Stimulated activated CD4-positive, alpha-beta T cell treated with anti-CD3 and anti-CD28 coated beads, Interleukin-12 subunit alpha, Interleukin-12 subunit beta, amount 100 ng/mL, for 24 hours (primary cell): ENCODE results near the gene SRRM4.
A peak's percentile ranks its signal among the peaks of the same experiment; 100 is the strongest.

ENCODE experiments used
- DNase-seq, 2 experiments: peaks; one replicate each; pipeline ENCODE4 v3.0.0-alpha.2; 2020; ENCODE audit warnings: low read depth in 2 of 2

Gene SRRM4, protein sequence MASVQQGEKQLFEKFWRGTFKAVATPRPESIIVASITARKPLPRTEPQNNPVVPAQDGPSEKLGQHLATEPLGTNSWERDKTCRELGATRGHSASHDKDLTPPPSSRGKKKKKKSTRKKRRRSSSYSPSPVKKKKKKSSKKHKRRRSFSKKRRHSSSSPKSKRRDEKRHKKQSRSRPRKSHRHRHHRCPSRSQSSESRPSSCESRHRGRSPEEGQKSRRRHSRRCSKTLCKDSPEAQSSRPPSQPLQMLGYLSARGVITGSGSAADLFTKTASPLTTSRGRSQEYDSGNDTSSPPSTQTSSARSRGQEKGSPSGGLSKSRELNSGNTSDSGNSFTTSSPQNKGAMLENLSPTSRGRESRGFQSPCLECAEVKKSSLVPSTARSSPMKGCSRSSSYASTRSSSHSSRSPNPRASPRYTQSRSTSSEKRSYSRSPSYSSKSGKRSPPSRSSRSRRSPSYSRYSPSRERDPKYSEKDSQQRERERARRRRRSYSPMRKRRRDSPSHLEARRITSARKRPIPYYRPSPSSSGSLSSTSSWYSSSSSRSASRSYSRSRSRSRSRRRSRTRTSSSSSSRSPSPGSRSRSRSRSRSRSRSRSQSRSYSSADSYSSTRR

DNA sequence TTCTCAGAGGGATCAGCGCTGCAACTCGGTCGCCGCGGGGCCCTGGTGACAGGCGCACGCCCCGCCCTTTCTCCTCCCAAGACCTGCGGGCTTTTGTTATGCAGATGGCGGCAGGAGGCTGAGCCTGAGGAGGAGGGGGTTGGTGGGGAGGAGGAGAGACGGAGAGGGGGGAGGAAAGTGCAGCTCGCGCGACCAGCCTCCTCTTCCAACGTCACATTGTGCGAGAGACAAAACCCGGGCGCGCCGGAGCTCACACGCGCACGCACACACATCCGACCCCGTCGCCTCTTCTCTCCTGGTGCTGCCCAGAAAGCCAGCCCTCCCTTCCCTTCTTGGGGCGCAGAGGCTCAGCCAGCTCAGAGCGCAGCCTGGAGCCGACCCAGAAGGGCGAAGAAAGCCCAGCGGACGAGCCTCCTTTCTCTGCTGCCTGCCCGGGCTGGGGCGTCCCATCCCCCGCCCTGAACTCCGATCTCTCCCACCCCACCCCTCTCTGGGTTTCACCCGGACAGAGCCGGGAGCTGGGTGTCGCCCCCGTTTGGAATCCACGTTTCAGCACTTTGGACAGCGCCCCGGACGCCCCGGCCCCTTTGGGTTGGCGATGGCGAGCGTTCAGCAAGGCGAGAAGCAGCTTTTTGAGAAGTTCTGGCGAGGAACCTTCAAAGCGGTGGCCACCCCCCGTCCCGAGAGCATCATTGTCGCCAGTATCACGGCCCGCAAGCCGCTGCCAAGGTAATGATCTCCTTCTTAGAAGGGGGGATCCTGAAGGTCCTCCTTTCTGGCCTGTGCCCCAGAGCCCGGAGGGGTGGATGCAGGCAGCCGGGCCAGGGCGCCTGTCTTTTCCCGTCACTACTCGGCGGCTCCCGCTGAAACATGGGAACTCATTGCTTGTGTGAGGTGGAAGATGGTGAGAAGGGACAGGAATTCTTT, at the start of gene SRRM4:
TSS of gene SRRM4 (plus strand) at position 257 of the 927 bp plus-strand sequence. CDS start at position 599, 342 bp downstream.
- DNase-seq, result no peak

GRCh38 chr12:118946256-118946655, 35.1 kb upstream of the SRRM4 start:
- no peak for DNase-seq

GRCh38 chr12:118958520-118958919, 22.8 kb upstream of the SRRM4 start:
- no peak for DNase-seq

GRCh38 chr12:118959348-118959747, 22.0 kb upstream of the SRRM4 start:
- no peak for DNase-seq

DNA sequence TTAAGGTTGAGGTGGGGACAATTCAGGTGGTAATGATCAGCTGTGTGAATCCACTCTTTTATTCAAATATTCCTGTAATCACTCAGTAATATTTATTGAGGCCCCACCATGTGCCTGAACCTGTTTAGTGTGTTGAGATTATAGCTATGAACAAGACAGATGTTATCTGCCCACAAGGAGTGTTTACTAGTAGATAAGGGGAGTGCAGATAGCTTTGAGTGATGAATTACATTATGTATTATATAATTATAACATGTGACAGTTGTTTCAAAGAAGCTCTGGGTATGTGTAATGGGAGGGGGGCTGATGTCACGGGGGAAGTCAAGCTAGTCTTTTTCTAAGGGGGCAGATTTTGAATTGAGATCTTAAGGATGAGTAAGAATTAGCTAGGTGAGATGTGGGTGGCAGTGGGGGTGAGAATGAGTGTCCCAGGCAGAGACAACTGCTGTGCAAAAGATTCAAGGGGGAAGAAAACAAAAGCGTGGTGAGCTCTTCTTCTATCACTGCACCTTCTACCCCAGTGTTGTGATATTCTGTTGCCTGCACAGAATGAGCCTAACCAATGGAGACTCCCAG, 21.3 kb upstream of the SRRM4 start:
- DNase-seq, result no peak

DNA sequence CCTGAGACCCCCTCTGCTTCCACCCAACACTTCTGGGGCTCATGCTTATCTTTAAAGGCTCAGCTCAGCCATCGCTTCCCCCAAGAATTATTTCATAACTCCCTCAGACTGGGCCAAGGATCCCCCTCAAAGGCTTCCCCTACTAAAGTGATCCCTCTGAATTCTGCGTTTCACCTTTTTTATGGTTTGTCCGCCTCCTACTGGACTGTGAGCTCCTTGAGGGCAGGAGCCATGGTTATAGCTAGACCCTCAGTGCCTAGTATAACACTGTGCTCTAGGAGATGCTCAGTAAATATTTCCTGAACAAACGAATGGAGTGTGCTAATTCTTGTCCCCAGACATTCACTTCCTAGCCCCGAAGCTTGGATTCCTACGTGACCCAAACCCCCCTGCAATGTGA, 20.5 kb upstream of the SRRM4 start:
- no peak for DNase-seq

DNA sequence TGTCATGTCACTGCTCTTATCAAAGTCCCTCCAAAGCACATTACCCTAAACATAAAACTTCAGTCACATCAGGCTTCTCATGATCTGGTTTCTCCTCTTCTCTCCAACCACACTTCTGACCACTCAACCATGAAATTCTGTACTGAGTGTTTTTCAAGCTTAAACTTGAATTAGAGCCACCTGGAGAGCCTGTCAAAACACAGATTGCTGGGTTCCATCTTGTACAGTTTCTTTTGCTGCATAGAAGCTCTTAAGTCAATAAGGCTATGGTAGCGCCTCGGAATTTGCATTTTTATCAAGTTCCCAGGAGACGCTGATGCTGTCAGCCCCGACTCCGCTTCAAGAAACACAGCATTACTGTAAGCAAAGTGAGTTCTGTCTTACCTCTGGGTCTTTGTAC, 16.4 kb upstream of the SRRM4 start:
- no peak for DNase-seq

GRCh38 chr12:118970856-118971255, 10.5 kb upstream of the SRRM4 start:
- no peak for DNase-seq

DNA sequence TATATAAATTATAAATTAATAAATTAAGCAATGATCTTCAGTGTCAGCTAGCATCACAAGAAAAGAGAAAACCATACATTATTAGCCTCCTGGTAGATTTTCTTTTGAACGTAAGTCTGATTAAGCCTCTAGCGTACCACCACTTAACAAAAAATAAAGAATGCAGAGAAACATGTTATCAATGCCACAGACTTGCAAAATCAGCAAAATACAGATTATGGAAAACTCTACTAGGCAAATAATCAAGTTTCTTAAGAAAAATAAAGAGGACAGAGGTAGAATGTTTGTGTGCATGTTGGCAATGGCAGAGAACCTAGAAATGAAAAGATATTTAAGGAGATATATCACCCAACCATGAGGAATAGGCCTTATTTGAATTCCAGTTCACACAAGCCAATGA, 8.4 kb upstream of the SRRM4 start:
- DNase-seq, result no peak

DNA sequence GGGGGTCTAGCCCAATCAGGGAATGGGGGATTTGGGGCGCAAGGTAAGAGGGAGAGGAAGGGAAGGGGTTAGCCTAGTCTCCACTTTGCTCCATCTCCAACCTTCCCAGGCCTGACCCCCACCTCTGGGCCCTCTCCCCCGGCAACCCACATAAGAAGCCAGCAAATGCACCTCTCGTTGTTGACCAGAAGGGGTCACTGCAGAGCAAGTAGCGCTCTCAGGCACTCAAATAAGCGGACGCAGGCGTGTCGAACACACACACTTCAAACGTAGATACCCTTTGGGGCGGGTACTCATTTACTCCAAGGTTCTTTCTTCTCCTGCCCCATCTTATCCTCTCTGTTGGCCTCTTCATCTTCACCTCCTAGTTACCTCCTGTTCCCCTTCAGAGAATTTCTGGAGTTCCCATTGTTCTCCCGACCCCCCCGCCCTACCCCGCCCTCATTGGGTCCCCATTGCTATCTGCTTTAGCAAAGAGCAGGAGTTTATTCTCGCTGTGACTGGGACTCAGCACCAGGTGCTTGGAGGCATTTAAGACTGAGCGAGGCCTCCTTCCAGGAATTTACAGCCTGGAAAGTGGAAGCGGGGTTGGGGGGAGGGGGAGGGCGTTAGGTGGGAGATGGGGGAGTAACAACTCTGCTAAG, 1.5 kb upstream of the SRRM4 start:
- peak in 1 of 2 experiments; percentile 8 for DNase-seq

DNA sequence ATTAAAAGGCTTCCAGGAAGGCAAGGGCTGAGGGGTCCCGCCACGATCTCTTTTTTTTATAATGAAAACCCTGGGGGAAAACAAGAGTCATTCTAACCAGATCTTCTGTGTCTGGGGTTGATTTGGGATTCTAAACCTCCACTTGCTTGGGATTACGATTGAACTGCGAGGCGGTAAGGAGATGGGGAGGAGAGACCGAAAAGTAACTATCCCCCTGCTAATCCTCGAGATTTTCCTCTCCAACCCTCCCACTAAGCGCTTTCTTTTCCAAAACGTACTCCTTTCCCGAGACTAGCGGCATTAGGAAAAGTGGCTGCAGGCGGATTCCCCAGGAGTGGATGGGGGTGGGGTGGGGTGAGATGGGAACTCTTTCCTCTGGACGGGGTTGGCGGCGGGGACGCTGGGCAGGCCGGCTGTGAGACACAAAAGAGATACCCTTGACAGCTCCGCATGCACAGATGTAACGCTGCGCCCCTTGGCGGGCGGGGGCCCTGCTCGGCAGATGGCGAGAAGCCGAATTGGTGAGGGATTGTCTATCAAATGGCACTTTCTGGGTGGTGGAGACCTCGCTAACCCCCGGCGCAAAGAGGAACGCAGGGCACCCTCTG, 830 bp upstream of the SRRM4 start:
- no peak for DNase-seq

DNA sequence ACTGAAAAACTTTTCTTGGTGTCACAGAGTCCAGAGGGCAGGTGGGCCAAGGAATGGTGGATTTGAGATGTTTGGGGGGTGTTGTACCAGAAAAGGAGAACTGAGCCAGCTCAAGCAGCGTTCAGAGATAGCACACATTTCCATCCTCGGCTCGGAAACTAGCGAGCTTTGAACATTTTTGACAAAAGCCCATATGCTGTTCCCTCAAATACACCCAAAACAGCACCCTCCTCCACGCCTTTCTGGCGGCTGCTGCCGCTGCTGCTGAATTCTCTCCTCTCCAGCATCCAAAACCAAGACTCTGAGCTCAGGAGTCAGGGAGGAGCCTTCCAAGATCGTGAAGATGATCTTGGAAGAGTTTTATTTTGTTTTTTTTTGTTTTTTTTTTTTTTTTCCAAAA, 961 bp downstream of the SRRM4 start:
- DNase-seq, result no peak

DNA sequence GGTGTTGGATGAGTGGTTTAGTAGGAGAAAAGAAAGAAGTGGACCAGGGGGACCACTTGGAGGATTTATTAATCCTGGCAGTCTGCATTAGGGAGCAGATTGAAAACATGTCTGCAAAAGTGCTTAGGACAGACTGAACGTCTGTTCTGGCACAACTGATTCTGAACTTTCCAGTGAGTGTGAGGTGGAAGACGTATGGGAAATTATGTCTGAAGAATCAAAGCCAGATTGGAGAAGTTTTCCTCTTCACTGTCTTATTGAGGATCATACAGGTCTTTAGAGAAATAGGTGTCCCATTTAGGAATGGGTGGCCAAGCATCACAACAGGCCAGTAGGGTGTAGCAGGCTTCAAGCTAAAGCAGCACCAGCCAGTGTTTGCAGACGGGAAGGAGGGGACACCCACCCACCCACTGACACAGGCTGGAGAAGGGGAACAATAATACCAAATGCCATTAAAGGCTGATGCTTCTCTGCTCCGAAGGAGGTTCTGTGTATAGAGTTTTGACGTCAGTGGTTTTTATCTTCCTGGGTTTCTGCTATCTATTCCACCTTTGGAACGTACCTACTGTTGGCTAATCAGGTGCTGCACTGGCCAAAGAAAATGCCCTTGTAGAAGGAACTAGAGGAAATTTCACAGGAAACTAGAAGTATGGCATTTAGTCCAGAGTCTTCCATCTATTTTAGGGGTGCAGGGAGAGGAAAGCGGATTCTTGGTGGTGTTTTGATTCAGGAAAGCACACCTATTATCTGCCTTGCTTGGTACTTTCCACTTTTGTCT, 1.8 kb downstream of the SRRM4 start:
- no peak for DNase-seq

- DNase-seq, result no peak
Observed at GRCh38 chr12:118984161-118984943, 3.0 kb downstream of the SRRM4 start.

- no peak for DNase-seq
Observed at GRCh38 chr12:118986050-118986449, 4.7 kb downstream of the SRRM4 start.

DNA sequence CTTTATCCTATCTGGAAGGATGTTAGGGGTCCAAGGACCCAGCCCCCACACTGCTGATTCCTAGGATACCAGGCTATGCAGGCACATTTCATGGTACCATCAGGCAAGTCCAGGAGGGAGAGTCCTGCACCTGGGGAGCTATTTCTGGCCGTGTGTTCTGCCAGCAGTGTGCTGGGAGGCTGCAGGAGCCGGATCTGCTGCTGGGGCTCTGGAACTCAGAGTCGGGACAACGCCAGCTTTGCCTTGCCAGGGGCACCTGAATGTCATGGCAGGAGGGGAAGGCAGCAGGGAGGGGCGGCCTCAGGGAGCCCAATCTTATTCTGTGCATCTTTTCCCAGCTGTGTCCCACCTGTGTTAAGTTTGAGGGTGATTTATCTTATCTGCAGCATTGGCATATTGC, 17.8 kb downstream of the SRRM4 start:
- no peak for DNase-seq

GRCh38 chr12:119005085-119005484, 23.7 kb downstream of the SRRM4 start:
- DNase-seq, result no peak

DNA sequence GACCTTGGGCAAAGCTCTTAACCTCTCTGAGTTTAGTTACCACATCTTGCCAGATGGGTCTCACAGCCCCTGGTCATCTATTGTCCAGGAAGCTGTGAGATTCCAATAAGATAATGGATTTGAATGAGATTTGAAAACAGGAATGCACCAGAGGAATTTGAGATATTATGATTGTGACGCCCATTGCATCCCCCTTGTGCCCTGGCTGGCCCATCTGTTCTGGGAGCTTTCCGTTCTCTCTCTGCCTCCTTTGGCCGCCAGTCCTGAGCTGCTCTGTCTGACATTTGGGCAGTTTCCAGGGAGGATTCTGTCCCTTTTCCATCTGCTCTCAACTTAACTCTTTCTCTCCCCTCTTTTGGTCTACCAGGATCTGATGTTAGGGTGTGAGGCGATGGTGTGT, 24.6 kb downstream of the SRRM4 start:
- DNase-seq, result no peak

GRCh38 chr12:119006746-119007145, 25.4 kb downstream of the SRRM4 start:
- DNase-seq, result no peak
